ENCODE measurements around the gene BABAM1. TPM values are rescaled to one million over a fixed set of nuclear protein-coding genes. Genes with fewer than 3 reads are reported as not detected.

The BABAM1 gene
- total and polyA plus RNA-seq, 2 of the 4 experiments (the other 2 are of a cell fraction): 95.1 to 101 TPM

DNA sequence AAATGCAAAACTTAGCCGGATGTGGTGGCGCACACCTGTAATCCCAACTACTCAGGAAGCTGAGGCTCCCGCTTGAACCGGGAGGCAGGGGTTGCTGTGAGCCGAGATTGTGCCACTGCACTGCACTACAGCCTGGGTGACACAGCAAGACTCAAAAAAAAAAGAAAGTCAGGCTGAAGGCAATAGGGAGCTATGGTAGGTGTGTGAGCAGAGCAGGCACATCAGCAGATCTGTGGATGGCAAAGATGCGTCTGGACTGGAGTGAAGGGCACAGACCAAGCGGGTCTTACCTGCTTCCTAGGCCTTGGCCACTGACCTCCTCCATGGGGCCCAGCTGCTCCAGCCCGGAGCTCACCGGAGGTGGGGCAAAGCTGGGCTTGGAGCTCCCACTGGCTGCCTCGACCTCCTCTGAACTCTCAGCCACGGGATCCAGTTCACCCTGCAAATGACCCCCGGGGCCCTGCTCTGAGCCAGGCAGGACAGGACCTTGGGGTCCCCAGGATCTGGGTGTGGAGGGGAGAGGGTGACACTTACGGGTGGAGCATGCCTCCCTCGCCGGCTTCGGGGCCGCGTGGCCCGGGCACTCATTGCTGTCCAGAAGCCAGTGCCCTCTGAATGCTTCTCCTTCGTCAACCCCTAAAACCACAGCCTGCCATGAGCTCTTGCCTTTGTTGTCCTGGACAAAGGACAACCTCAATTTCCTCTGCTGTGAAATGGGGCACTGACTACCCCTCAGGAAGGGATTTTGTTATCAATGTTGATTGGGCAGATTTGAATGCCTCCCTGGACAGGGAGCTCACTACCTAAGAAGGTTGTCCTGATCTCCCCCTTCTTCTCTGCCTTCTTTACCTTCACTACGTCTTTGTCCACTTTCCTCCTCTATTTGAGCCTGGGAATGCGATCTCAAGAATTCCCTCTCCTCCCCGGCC lies 3.3 kb upstream of the BABAM1 start:
- Histone ChIP-seq H3K9me3 (ENCODE audit: control insufficient read depth, insufficient read depth, low read length) (peaks cover 10% of the 10 kb centered on the region), H4K5ac (ENCODE audit: low read depth, low read length) (no peak overlapping the region), H2BK120ac (ENCODE audit: low read depth, low read length) (no peak overlapping the region), H4K20me1 (ENCODE audit: insufficient read depth, low read length) (0 out of 2 replicates have a peak, but pooled peaks cover 4% of the 10 kb centered on the region), H2BK5ac (ENCODE audit: low read depth, low read length, poor library complexity, severe bottlenecking) (no peak overlapping the region), H2AK5ac (ENCODE audit: low read depth, low read length) (no peak overlapping the region), H3K79me1 (ENCODE audit: low read depth in 1 of 2, low read length in 2 of 2) (peaks cover 0 to 17% of the 10 kb centered on the region in 2 experiments; a peak in 2 of 4 replicates), H4K8ac (ENCODE audit: low read depth in 2 of 2, low read length in 2 of 2) (no peak overlapping the region), H3K4me3 (ENCODE audit: insufficient read depth, low read depth, low read length) (no peak overlapping the region), H2AK9ac (replicated peaks; ENCODE audit: low read depth, low read length, poor library complexity) (peak overlapping the region; percentile 1), H3K4me1 (ENCODE audit: control insufficient read depth, insufficient read depth, low read length) (no peaks in the 10 kb centered on the region; the same call in 1 of the 2 replicates), H3K18ac (ENCODE audit: low read depth, low read length) (no peak overlapping the region), H2BK20ac (ENCODE audit: low read depth, low read length) (no peak overlapping the region), H3K23ac (ENCODE audit: low read depth, low read length) (no peak overlapping the region), H4K91ac (ENCODE audit: insufficient read depth, low read depth, low read length) (no peak overlapping the region), H3K27ac (ENCODE audit: insufficient read depth, low read length) (no peak overlapping the region), H3K36me3 (ENCODE audit: control insufficient read depth, insufficient read depth, low read length) (peaks cover under 1% of the 10 kb centered on the region; the same call in 1 of the 2 replicates), H3K9me1 (ENCODE audit: insufficient read depth, low read length) (peaks cover 4% of the 10 kb centered on the region), H3K14ac (replicated peaks; ENCODE audit: low read depth, low read length) (no peak overlapping the region), H3K4me2 (ENCODE audit: low read depth, low read length) (no peak overlapping the region), H2BK15ac (ENCODE audit: low read depth, low read length) (no peak overlapping the region), H3K56ac (ENCODE audit: extremely low read depth, insufficient read depth, low read length) (no peak overlapping the region), H3K4ac (ENCODE audit: low read depth, low read length) (no peak overlapping the region), H3K27me3 (ENCODE audit: control insufficient read depth, insufficient read depth, low read length) (no peaks in the 10 kb centered on the region), H2AFZ (replicated peaks; ENCODE audit: low read length, poor library complexity) (no peak overlapping the region), H3K9ac (ENCODE audit: low read depth, low read length) (no peak overlapping the region)
- CTCF ChIA-PET: interaction anchor here (1.3 kb wide), 1 partner anchor 196 kb away, joined by 6 read pairs; no protein-coding TSS in a partner anchor
- POLR2A ChIA-PET (ENCODE audit: unreplicated experiment): no interaction called here
- TF ChIP-seq, protein P1, sequence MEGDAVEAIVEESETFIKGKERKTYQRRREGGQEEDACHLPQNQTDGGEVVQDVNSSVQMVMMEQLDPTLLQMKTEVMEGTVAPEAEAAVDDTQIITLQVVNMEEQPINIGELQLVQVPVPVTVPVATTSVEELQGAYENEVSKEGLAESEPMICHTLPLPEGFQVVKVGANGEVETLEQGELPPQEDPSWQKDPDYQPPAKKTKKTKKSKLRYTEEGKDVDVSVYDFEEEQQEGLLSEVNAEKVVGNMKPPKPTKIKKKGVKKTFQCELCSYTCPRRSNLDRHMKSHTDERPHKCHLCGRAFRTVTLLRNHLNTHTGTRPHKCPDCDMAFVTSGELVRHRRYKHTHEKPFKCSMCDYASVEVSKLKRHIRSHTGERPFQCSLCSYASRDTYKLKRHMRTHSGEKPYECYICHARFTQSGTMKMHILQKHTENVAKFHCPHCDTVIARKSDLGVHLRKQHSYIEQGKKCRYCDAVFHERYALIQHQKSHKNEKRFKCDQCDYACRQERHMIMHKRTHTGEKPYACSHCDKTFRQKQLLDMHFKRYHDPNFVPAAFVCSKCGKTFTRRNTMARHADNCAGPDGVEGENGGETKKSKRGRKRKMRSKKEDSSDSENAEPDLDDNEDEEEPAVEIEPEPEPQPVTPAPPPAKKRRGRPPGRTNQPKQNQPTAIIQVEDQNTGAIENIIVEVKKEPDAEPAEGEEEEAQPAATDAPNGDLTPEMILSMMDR (conservative IDR thresholded peaks at IDR 0.05; ENCODE audit: low read depth, low read length): no peak
- TF ChIP-seq RAD21 (IDR thresholded peaks at IDR 0.05; ENCODE audit: low read length): no peak
- TF ChIP-seq CEBPB (IDR thresholded peaks at IDR 0.05; ENCODE audit: low read depth, low read length): no peak
- no peak for TF ChIP-seq RFX5 (IDR thresholded peaks at IDR 0.05; ENCODE audit: low read depth, low read length)
- ATAC-seq (ENCODE audit: low read depth) (no peak), DNase-seq (no peak)
- WGBS, 2 experiments (ENCODE audit: extremely low coverage in 2 of 2, insufficient read length in 1 of 2): 86% methylated on average over 7 of the region's 23 CpGs; no CpG with 5 or more reads in 1 of the 2 experiments
- intact Hi-C loops (cut with micrococcal nuclease): no loop called here
- dilution Hi-C loops (cut with HindIII; ENCODE audit: low sequenced_read_pairs, unreplicated experiment): no loop called here
- in situ Hi-C loops (cut with MboI; ENCODE audit: low sequenced_read_pairs): no loop called here
- no TSS peak for BruUV-seq (replicated peaks)
